ENCODE measurements around the gene RASAL2. TPM values are rescaled to one million over a fixed set of nuclear protein-coding genes. Genes with fewer than 3 reads are reported as not detected.
A peak's percentile ranks its signal among the peaks of the same experiment; 100 is the strongest.

Gene RASAL2
- total and polyA plus RNA-seq, 2 donors (not counting 1 experiment from before 2014, with no cell fraction given) = 11.9 to 21.8 TPM

- H3K36me3 ChIP-seq (ENCODE audit: control insufficient read depth, insufficient read depth, low read length) = no peaks in the 10 kb centered on the region
- no peak overlapping the region for H3K4me3 ChIP-seq (replicated peaks in 1 of 4; ENCODE audit: control extremely low read depth in 1 of 4, insufficient read depth in 1 of 4, low read depth in 3 of 4, low read length in 4 of 4)
- H3K4me2 ChIP-seq (ENCODE audit: extremely low read depth, insufficient read depth, low read length) = no peak overlapping the region
- H3K9ac ChIP-seq (ENCODE audit: insufficient read depth, low read length) = no peak overlapping the region
- DNase-seq (ENCODE audit: low read depth in 2 of 2) = peak in 1 of 2 donors; percentile 82
- H4K20me1 ChIP-seq (ENCODE audit: control insufficient read depth, extremely low read depth, insufficient read depth, low read length) = no peaks in the 10 kb centered on the region
- H2AFZ ChIP-seq (ENCODE audit: low read length) = no peak overlapping the region
- no peak overlapping the region for H3K27ac ChIP-seq (ENCODE audit: insufficient read depth, low read length)
- H3K27me3 ChIP-seq (ENCODE audit: control insufficient read depth, insufficient read depth, low read length) = no peaks in the 10 kb centered on the region
- TF ChIP-seq CTCF (conservative IDR thresholded peaks at IDR 0.05 in 1 of 2, IDR thresholded peaks at IDR 0.05 in 1 of 2; ENCODE audit: low read depth in 1 of 2, low read length in 2 of 2) (no peak), EZH2 (IDR thresholded peaks at IDR 0.05; ENCODE audit: low read length, missing control alignments) (no peak)
- no peaks in the 10 kb centered on the region for H3K9me3 ChIP-seq (ENCODE audit: control insufficient read depth, insufficient read depth, low read depth, low read length)
- peaks cover 2% of the 10 kb centered on the region for H3K79me2 ChIP-seq (ENCODE audit: control insufficient read depth, insufficient read depth, low read length)
- H3K4me1 ChIP-seq (ENCODE audit: control insufficient read depth, extremely low read depth, insufficient read depth, low read length) = peaks cover 4% of the 10 kb centered on the region
These were observed 169.4 kb downstream of the RASAL2 start for GRCh38 chr1:178263341-178263740.

- Histone ChIP-seq H2AFZ (ENCODE audit: low read length) (no peak overlapping the region), H3K4me2 (ENCODE audit: extremely low read depth, insufficient read depth, low read length) (no peak overlapping the region), H3K4me1 (ENCODE audit: control insufficient read depth, extremely low read depth, insufficient read depth, low read length) (peaks cover 4% of the 10 kb centered on the region), H3K4me3 (replicated peaks in 1 of 4; ENCODE audit: control extremely low read depth in 1 of 4, insufficient read depth in 1 of 4, low read depth in 3 of 4, low read length in 4 of 4) (no peak overlapping the region), H3K36me3 (ENCODE audit: control insufficient read depth, insufficient read depth, low read length) (no peaks in the 10 kb centered on the region), H3K27ac (ENCODE audit: insufficient read depth, low read length) (no peak overlapping the region), H4K20me1 (ENCODE audit: control insufficient read depth, extremely low read depth, insufficient read depth, low read length) (no peaks in the 10 kb centered on the region), H3K9ac (ENCODE audit: insufficient read depth, low read length) (no peak overlapping the region), H3K27me3 (ENCODE audit: control insufficient read depth, insufficient read depth, low read length) (no peaks in the 10 kb centered on the region), H3K79me2 (ENCODE audit: control insufficient read depth, insufficient read depth, low read length) (peaks cover 2% of the 10 kb centered on the region), H3K9me3 (ENCODE audit: control insufficient read depth, insufficient read depth, low read depth, low read length) (no peaks in the 10 kb centered on the region)
- TF ChIP-seq EZH2 (IDR thresholded peaks at IDR 0.05; ENCODE audit: low read length, missing control alignments) (no peak), CTCF (conservative IDR thresholded peaks at IDR 0.05 in 1 of 2, IDR thresholded peaks at IDR 0.05 in 1 of 2; ENCODE audit: low read depth in 1 of 2, low read length in 2 of 2) (no peak)
- DNase-seq (ENCODE audit: low read depth in 2 of 2) = no peak
These were observed 172.2 kb downstream of the RASAL2 start for GRCh38 chr1:178266113-178266512.

- Histone ChIP-seq H3K79me2 (ENCODE audit: control insufficient read depth, insufficient read depth, low read length) (peaks cover 2% of the 10 kb centered on the region), H4K20me1 (ENCODE audit: control insufficient read depth, extremely low read depth, insufficient read depth, low read length) (no peaks in the 10 kb centered on the region), H3K4me2 (ENCODE audit: extremely low read depth, insufficient read depth, low read length) (no peak overlapping the region), H3K36me3 (ENCODE audit: control insufficient read depth, insufficient read depth, low read length) (no peaks in the 10 kb centered on the region), H3K27ac (ENCODE audit: insufficient read depth, low read length) (no peak overlapping the region), H3K27me3 (ENCODE audit: control insufficient read depth, insufficient read depth, low read length) (no peaks in the 10 kb centered on the region), H3K4me3 (replicated peaks in 1 of 4; ENCODE audit: control extremely low read depth in 1 of 4, insufficient read depth in 1 of 4, low read depth in 3 of 4, low read length in 4 of 4) (no peak overlapping the region), H3K4me1 (ENCODE audit: control insufficient read depth, extremely low read depth, insufficient read depth, low read length) (peaks cover 4% of the 10 kb centered on the region), H3K9me3 (ENCODE audit: control insufficient read depth, insufficient read depth, low read depth, low read length) (no peaks in the 10 kb centered on the region), H2AFZ (ENCODE audit: low read length) (no peak overlapping the region), H3K9ac (ENCODE audit: insufficient read depth, low read length) (no peak overlapping the region)
- no peak for DNase-seq (ENCODE audit: low read depth in 2 of 2)
- no peak for TF ChIP-seq CTCF (conservative IDR thresholded peaks at IDR 0.05 in 1 of 2, IDR thresholded peaks at IDR 0.05 in 1 of 2; ENCODE audit: low read depth in 1 of 2, low read length in 2 of 2)
- no peak for TF ChIP-seq EZH2 (IDR thresholded peaks at IDR 0.05; ENCODE audit: low read length, missing control alignments)
These were observed 172.7 kb downstream of the RASAL2 start for GRCh38 chr1:178266619-178267066.
